ENCODE measurements around the gene FAM25G. TPM values are rescaled to one million over a fixed set of nuclear protein-coding genes. Genes with fewer than 3 reads are reported as not detected.
"Not testable (repeated sequence)": the region's sequence is repeated elsewhere in the genome, so short reads cannot be mapped to it uniquely, and the experiment has no call there.

FAM25G gene
- total and polyA plus RNA-seq, 4 experiments from 2014 or later: not detected

- H3K4me3 Mint-ChIP-seq; POLR2A ChIA-PET (ENCODE audit: partially characterized antibody); DNase-seq; H3K36me3 Mint-ChIP-seq; H3K27ac Mint-ChIP-seq; H3K27me3 ChIP-seq (ENCODE audit: insufficient read depth, low read length); CTCF ChIA-PET (ENCODE audit: partially characterized antibody); H3K4me1 ChIP-seq (ENCODE audit: insufficient read depth, low read length); H3K9me3 Mint-ChIP-seq; intact Hi-C loops (cut with micrococcal nuclease); H3K4me1 Mint-ChIP-seq; H3K9me3 ChIP-seq (ENCODE audit: control insufficient read depth in 1 of 2, low read length in 2 of 2); H3K36me3 ChIP-seq (ENCODE audit: insufficient read depth, low read length); H3K4me3 ChIP-seq (ENCODE audit: low read length in 2 of 2); H3K27ac ChIP-seq (ENCODE audit: low read depth, low read length): not testable (repeated sequence)
- H3K27me3 Mint-ChIP-seq: peaks cover 6 to 15% of the 10 kb centered on the region in 2 donors
These were observed 36.0 kb downstream of the FAM25G start for GRCh38 chr10:47455350-47456078.

GRCh38 chr10:47454780-47455058 lies 36.8 kb downstream of the FAM25G start:
- Mint-ChIP-seq H3K36me3 (no peaks in the 10 kb centered on the region), H3K27ac (peak overlapping the region in 1 of 7 donors; percentile 62), H3K4me1 (no peaks in the 10 kb centered on the region), H3K9me3 (no peaks in the 10 kb centered on the region), H3K4me3 (no peak overlapping the region), H3K27me3 (peaks cover 6 to 15% of the 10 kb centered on the region in 2 donors)
- Histone ChIP-seq H3K4me1 (ENCODE audit: insufficient read depth, low read length) (no peaks in the 10 kb centered on the region), H3K27me3 (ENCODE audit: insufficient read depth, low read length) (no peaks in the 10 kb centered on the region), H3K27ac (ENCODE audit: low read depth, low read length) (no peak overlapping the region), H3K9me3 (ENCODE audit: control insufficient read depth in 1 of 2, low read length in 2 of 2) (no peaks in the 10 kb centered on the region), H3K36me3 (ENCODE audit: insufficient read depth, low read length) (no peaks in the 10 kb centered on the region), H3K4me3 (ENCODE audit: low read length in 2 of 2) (no peak overlapping the region)
- DNase-seq: no peak
- POLR2A ChIA-PET (ENCODE audit: partially characterized antibody): no interaction called here
- intact Hi-C loops (cut with micrococcal nuclease): no loop called here
- CTCF ChIA-PET (ENCODE audit: partially characterized antibody): no interaction called here

GRCh38 chr10:47454008-47454779 lies 37.3 kb downstream of the FAM25G start:
- Histone ChIP-seq H3K4me1 (ENCODE audit: insufficient read depth, low read length) (no peaks in the 10 kb centered on the region), H3K36me3 (ENCODE audit: insufficient read depth, low read length) (no peaks in the 10 kb centered on the region), H3K4me3 (ENCODE audit: low read length in 2 of 2) (no peak overlapping the region), H3K9me3 (ENCODE audit: control insufficient read depth in 1 of 2, low read length in 2 of 2) (no peaks in the 10 kb centered on the region), H3K27ac (ENCODE audit: low read depth, low read length) (no peak overlapping the region), H3K27me3 (ENCODE audit: insufficient read depth, low read length) (no peaks in the 10 kb centered on the region)
- Mint-ChIP-seq H3K27me3 (peaks cover 6 to 15% of the 10 kb centered on the region in 2 donors), H3K27ac (peak overlapping the region in 1 of 7 donors; percentile 62), H3K4me3 (no peak overlapping the region), H3K4me1 (no peaks in the 10 kb centered on the region), H3K36me3 (no peaks in the 10 kb centered on the region), H3K9me3 (no peaks in the 10 kb centered on the region)
- POLR2A ChIA-PET (ENCODE audit: partially characterized antibody): no interaction called here
- DNase-seq: no peak
- CTCF ChIA-PET (ENCODE audit: partially characterized antibody): no interaction called here
- intact Hi-C loops (cut with micrococcal nuclease): no loop called here

- ChIA-PET POLR2A (ENCODE audit: partially characterized antibody) (no interaction called here), CTCF (ENCODE audit: partially characterized antibody) (no interaction called here)
- Histone ChIP-seq H3K4me1 (ENCODE audit: insufficient read depth, low read length) (no peaks in the 10 kb centered on the region), H3K4me3 (ENCODE audit: low read length in 2 of 2) (no peak overlapping the region), H3K27ac (ENCODE audit: low read depth, low read length) (no peak overlapping the region), H3K36me3 (ENCODE audit: insufficient read depth, low read length) (no peaks in the 10 kb centered on the region), H3K27me3 (ENCODE audit: insufficient read depth, low read length) (no peaks in the 10 kb centered on the region), H3K9me3 (ENCODE audit: control insufficient read depth in 1 of 2, low read length in 2 of 2) (no peaks in the 10 kb centered on the region)
- no peaks in the 10 kb centered on the region for H3K9me3 Mint-ChIP-seq
- no peaks in the 10 kb centered on the region for H3K36me3 Mint-ChIP-seq
- no peak overlapping the region for H3K4me3 Mint-ChIP-seq
- peaks cover 0 to 3% (median 0%) of the 10 kb centered on the region in 4 donors for H3K4me1 Mint-ChIP-seq
- DNase-seq: no peak
- intact Hi-C loops (cut with micrococcal nuclease): no loop called here
- H3K27ac Mint-ChIP-seq: no peak overlapping the region
- H3K27me3 Mint-ChIP-seq: peaks cover 6 to 12% of the 10 kb centered on the region in 2 donors
These were observed 38.1 kb downstream of the FAM25G start for GRCh38 chr10:47453141-47454007.

- no peak for DNase-seq
- CTCF ChIA-PET (ENCODE audit: partially characterized antibody): no interaction called here
- H3K9me3 Mint-ChIP-seq: no peaks in the 10 kb centered on the region
- POLR2A ChIA-PET (ENCODE audit: partially characterized antibody): no interaction called here
- H3K9me3 ChIP-seq (ENCODE audit: control insufficient read depth in 1 of 2, low read length in 2 of 2): no peaks in the 10 kb centered on the region
- no peaks in the 10 kb centered on the region for H3K36me3 Mint-ChIP-seq
- H3K27me3 Mint-ChIP-seq: peaks cover 4 to 17% of the 10 kb centered on the region in 2 donors
- peaks cover 0 to 4% (median 2%) of the 10 kb centered on the region in 4 donors for H3K4me1 Mint-ChIP-seq
- H3K4me3 Mint-ChIP-seq: no peak overlapping the region
- H3K27ac Mint-ChIP-seq: no peak overlapping the region
- H3K4me3 ChIP-seq (ENCODE audit: low read length in 2 of 2): no peak overlapping the region
- no peak overlapping the region for H3K27ac ChIP-seq (ENCODE audit: low read depth, low read length)
- no peaks in the 10 kb centered on the region for H3K27me3 ChIP-seq (ENCODE audit: insufficient read depth, low read length)
- intact Hi-C loops (cut with micrococcal nuclease): no loop called here
- H3K4me1 ChIP-seq (ENCODE audit: insufficient read depth, low read length): no peaks in the 10 kb centered on the region
- H3K36me3 ChIP-seq (ENCODE audit: insufficient read depth, low read length): no peaks in the 10 kb centered on the region
These were observed 38.9 kb downstream of the FAM25G start for GRCh38 chr10:47452495-47453140.

GRCh38 chr10:47451998-47452494 lies 39.5 kb downstream of the FAM25G start:
- no peak for DNase-seq
- Mint-ChIP-seq H3K4me3 (no peak overlapping the region), H3K9me3 (no peaks in the 10 kb centered on the region), H3K27ac (no peak overlapping the region), H3K36me3 (no peaks in the 10 kb centered on the region), H3K27me3 (peaks cover 4 to 17% of the 10 kb centered on the region in 2 donors), H3K4me1 (peaks cover 0 to 4% (median 2%) of the 10 kb centered on the region in 4 donors)
- no peaks in the 10 kb centered on the region for H3K9me3 ChIP-seq (ENCODE audit: control insufficient read depth in 1 of 2, low read length in 2 of 2)
- intact Hi-C loops (cut with micrococcal nuclease): no loop called here
- H3K4me3 ChIP-seq (ENCODE audit: low read length in 2 of 2): no peak overlapping the region
- no peaks in the 10 kb centered on the region for H3K27me3 ChIP-seq (ENCODE audit: insufficient read depth, low read length)
- H3K4me1 ChIP-seq (ENCODE audit: insufficient read depth, low read length): no peaks in the 10 kb centered on the region
- H3K36me3 ChIP-seq (ENCODE audit: insufficient read depth, low read length): no peaks in the 10 kb centered on the region
- H3K27ac ChIP-seq (ENCODE audit: low read depth, low read length): no peak overlapping the region
- CTCF ChIA-PET (ENCODE audit: partially characterized antibody): no interaction called here
- POLR2A ChIA-PET (ENCODE audit: partially characterized antibody): no interaction called here
